PFSK-1 (cell line): ENCODE data around the gene BAG5.

Source experiments
- FOXP2 ChIP-seq: optimal IDR thresholded peaks from 2 replicates; pipeline ENCODE3; 2011; ENCODE audit warnings: borderline replicate concordance, control low read depth, inconsistent platforms; ENCODE audit not compliant: insufficient read depth; ENCODE audit errors: extremely low read length, extremely low read depth
- POLR2AphosphoS5 ChIP-seq: IDR thresholded peaks from 2 replicates; pipeline ENCODE4 v1.6.1; 2012; ENCODE audit warnings: low read depth, mild to moderate bottlenecking, control low read depth, low read length, moderate library complexity
- SIN3A ChIP-seq: IDR thresholded peaks from 2 replicates; pipeline ENCODE4 v1.6.1; 2012; ENCODE audit warnings: mild to moderate bottlenecking, low read length, moderate library complexity, borderline replicate concordance; ENCODE audit not compliant: insufficient read depth
- TAF1 ChIP-seq: IDR thresholded peaks from 2 replicates; pipeline ENCODE4 v1.6.1; 2012; ENCODE audit warnings: low read length, control low read depth, borderline replicate concordance; ENCODE audit not compliant: insufficient read depth
- TF ChIP-seq, protein P1 (sequence below), 2 experiments: IDR thresholded peaks; 2 replicates each; pipeline versions ENCODE4 v1.6.1 to v1.8.0; 2011 to 2012; ENCODE audit warnings: low read depth in 2 of 2, low read length in 2 of 2, control low read depth in 1 of 2, inconsistent platforms in 1 of 2, mild to moderate bottlenecking in 1 of 2, moderate library complexity in 1 of 2; ENCODE audit not compliant: insufficient read depth in 1 of 2

The BAG5 gene

GRCh38 chr14:103600503-103600902 is 38.0 kb upstream of the BAG5 start:
- TF ChIP-seq TAF1 (no peak), SIN3A (no peak), FOXP2 (no peak), POLR2AphosphoS5 (no peak)
- TF ChIP-seq, protein P1, sequence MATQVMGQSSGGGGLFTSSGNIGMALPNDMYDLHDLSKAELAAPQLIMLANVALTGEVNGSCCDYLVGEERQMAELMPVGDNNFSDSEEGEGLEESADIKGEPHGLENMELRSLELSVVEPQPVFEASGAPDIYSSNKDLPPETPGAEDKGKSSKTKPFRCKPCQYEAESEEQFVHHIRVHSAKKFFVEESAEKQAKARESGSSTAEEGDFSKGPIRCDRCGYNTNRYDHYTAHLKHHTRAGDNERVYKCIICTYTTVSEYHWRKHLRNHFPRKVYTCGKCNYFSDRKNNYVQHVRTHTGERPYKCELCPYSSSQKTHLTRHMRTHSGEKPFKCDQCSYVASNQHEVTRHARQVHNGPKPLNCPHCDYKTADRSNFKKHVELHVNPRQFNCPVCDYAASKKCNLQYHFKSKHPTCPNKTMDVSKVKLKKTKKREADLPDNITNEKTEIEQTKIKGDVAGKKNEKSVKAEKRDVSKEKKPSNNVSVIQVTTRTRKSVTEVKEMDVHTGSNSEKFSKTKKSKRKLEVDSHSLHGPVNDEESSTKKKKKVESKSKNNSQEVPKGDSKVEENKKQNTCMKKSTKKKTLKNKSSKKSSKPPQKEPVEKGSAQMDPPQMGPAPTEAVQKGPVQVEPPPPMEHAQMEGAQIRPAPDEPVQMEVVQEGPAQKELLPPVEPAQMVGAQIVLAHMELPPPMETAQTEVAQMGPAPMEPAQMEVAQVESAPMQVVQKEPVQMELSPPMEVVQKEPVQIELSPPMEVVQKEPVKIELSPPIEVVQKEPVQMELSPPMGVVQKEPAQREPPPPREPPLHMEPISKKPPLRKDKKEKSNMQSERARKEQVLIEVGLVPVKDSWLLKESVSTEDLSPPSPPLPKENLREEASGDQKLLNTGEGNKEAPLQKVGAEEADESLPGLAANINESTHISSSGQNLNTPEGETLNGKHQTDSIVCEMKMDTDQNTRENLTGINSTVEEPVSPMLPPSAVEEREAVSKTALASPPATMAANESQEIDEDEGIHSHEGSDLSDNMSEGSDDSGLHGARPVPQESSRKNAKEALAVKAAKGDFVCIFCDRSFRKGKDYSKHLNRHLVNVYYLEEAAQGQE (IDR thresholded peaks at IDR 0.05; ENCODE audit: insufficient read depth in 1 of 2, low read depth in 2 of 2, low read length in 2 of 2) = no peak

GRCh38 chr14:103597623-103598377 is 35.3 kb upstream of the BAG5 start:
- TF ChIP-seq FOXP2 (no peak), TAF1 (no peak; the same call in 1 of the 2 replicates), SIN3A (peak; percentile 76; the same call in 1 of the 2 replicates), POLR2AphosphoS5 (peak; percentile 36; the same call in 1 of the 2 replicates)
- TF ChIP-seq, protein P1 (IDR thresholded peaks at IDR 0.05; ENCODE audit: insufficient read depth in 1 of 2, low read depth in 2 of 2, low read length in 2 of 2) = no peak

DNA sequence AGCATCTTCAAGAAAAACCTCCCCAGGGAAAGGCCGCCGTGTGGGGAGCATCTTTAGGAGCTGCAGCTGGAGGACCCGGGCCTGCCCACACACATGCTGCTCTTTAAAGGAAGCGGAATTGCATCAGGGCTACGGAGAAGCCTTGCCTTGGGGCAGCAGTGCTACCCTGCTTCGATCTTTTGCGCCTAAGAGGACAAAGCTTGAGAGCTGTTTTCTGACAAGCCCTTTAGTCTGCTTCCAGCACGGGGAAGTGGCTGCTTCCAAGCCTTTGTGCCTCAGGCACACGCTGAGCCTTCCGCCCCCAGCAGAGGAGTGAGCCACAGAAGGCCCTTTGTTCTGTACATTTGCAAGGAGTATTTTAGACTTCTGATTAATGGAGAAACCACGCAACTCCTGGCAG is 31.8 kb upstream of the BAG5 start:
- TF ChIP-seq FOXP2 (peak; percentile 36), SIN3A (0 out of 2 replicates have a peak, but pooled peaks have one; percentile 41), POLR2AphosphoS5 (no peak), TAF1 (no peak)
- TF ChIP-seq, protein P1 (IDR thresholded peaks at IDR 0.05; ENCODE audit: insufficient read depth in 1 of 2, low read depth in 2 of 2, low read length in 2 of 2) = no peak

GRCh38 chr14:103593577-103593976 is 31.1 kb upstream of the BAG5 start:
- TF ChIP-seq, protein P1 (IDR thresholded peaks at IDR 0.05; ENCODE audit: insufficient read depth in 1 of 2, low read depth in 2 of 2, low read length in 2 of 2) = no peak
- TF ChIP-seq TAF1 (no peak), FOXP2 (no peak), SIN3A (no peak), POLR2AphosphoS5 (no peak)
